GM18517 (cell line): ENCODE results near the gene DPP4.
A peak's percentile ranks its signal among the peaks of the same experiment; 100 is the strongest.
"Not testable (repeated sequence)": the region's sequence is repeated elsewhere in the genome, so short reads cannot be mapped to it uniquely, and the experiment has no call there.

ENCODE experiments used
- ATAC-seq: cut with Tn5 transposase; IDR thresholded peaks from one replicate; pipeline ENCODE4 v1.9.1; 2021; ENCODE audit warnings: mild to moderate bottlenecking, moderate library complexity; ENCODE audit not compliant: unreplicated experiment

The DPP4 gene

DNA sequence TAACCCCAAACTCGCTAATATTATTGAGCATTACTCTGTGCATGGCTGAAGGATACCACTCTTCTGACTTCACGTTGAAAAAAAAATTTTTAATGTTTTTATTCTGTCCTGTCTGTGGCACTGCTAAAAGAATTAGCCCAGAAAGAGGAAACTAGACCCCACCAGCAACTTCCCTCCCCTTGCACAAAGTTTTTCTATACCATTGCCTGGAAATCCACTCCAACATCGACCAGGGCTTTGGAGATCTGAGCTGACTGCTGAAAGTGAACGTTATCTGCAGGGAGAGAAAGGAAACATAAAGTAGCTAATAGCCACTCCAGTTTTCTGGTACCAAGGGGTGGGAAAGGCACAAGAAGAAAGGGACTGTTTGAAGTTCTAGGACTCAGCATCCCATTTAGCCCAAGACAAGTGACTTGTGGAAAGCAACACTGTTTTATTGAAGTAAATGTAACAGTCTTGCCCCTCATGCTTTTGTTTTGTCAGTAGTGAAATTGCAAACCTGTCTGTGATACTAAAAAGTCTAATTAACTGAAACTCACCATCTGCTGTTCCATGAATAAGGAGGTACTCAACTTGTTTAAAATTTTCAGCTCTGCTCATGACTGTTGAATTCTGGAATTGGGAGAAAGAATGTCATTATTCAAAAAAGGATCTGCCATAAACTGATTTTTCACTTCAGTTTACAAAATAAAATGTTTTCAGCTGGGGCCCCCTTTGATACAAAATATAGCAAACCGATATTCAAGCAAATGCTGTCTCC is 79.1 kb downstream of the DPP4 start:
- ATAC-seq, result no peak

DNA sequence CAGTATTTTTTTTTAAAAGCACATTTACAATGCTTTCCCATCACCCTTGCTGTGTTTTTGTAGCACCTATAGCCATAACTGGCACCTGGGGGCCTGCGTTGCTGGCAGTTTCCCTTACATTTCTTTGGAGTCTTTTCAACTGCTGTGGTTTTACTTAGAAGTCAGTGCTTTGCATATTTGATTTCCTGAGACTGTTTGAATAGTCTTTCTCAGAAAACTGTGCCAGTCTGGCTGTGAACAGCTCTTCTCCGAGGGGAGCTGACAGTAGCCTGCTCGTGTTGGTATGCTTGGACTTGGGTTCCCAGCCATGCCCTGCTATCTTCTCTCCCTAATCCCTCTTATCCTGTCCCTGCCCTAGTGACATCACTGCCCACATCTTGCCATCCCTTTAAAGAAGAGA is 81.5 kb downstream of the DPP4 start:
- ATAC-seq, result peak; percentile 85

DNA sequence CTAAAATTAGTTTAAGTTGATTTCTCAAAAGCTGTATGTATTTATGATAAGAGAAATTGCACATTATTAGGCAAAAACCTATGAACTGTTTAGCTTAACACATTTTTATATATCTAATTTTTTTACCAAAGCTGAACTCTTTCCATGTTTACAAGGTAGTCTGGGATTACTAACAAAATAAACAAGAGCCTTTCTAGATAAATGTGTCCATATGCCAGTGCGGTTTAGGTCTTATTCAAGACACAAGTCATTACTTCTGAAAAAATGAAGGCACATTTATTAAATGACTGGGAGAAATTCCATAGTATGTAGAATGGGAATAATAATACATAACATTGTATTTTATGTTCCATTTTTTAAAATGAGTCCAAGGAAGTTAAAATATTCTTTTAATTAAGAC is 82.0 kb downstream of the DPP4 start:
- no peak for ATAC-seq

DNA sequence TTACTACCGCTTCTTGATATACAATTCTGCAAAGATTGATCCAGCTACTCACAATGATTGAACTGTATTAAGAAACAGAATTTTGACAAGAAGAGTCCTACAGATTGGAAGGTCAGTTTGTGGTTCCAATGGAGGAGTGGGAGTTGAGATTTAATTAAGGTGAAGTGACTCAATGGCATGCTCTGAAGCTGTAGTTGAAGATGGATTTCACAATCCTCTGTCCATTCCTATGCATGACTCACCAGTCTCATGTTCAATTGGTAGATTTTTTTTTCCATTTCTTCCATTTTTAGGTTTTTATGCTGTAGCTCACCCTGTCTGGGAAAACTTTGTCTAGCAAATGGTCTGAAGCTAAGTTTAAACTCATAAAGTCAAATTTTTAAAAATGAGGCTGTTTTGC is 83.3 kb downstream of the DPP4 start:
- ATAC-seq, result no peak

DNA sequence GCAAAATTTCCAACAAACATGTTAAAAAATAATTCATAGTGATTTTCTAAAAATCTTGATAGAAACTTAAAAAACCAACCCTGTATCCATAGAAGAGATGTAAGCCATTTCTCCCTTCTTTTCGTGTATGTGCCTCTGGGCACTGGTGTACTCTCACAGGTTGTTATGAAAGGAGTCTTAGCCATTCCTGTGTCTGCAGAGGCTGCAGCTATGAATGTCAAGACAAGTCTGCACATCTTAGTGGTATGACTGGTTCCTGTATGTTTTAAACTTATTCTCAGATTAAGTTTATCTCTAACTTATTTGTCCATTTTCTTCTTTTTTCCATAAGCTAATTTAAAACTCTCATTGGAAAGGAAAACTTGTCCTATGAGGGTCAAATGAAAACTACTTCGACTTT is 84.0 kb downstream of the DPP4 start:
- no peak for ATAC-seq

DNA sequence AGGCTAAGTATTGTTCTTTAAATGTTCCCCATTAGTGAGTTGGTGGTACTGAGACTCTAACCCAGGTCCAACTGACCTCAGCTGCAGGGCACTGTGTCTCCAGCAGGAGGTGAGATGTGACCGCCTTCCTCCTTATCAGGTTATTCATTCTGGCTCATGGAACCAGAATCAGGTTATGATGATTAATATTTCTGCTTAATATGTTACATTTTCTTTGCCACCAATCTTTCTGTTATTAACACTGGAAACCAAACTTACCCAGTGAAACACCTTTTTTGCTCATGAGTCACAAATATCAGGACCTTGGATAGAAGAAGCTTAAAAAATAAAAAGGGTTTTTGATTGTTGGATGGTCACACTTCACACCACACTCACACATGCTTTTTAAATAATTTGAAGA is 85.4 kb downstream of the DPP4 start:
- ATAC-seq, result no peak

DNA sequence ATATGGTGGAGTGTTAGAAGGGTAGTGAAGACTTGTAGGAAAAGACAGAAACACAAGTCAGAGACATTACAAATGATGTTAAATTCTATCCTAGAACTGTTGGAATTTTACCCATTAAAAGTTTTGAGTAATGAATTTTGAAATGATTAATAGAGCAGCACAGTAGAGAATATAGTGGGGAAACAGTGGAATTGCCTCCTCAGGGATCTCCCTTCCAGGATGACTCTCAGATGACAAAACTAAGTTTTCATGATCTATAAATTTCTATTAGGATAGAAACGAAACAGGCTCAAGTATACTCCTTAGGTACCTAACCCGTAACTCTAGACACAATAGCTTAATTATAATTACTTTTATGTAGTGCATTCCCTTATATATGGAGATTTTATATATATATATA is 86.7 kb downstream of the DPP4 start:
- ATAC-seq, result no peak

DNA sequence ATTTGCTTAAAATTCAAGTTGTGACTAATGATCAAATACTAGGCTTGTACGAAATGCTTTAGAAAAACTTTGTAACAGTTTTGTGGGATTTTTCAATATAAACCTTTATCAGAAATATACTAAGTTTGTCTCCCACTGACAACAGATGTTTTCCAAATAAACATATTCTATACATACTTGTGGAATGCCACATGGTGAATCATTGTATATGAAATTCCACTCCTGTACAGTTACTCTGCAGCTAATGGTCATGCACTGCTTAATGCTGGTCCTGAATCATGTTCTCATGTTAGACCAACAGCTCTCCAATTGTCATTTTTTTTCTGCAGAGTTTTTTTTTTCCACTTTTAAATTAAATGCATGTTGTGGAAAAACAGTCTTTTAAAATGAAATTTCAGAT is 90.1 kb downstream of the DPP4 start:
- no peak for ATAC-seq

DNA sequence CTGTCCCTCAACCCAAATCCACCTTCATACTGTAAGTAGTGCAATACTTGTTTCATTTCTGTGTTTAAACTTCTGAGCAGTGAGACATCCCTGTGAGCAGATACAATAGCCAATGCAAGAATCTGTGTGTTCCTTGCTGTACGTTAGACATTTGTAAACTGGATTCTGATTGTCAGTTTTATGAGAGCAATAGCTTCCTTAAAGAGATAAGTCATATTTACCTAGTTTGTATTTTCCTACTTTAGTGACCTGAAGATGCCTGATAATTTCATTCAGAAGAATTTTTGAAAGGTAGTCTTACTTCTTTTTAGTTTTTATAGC is 90.7 kb downstream of the DPP4 start:
- ATAC-seq, result no peak

DNA sequence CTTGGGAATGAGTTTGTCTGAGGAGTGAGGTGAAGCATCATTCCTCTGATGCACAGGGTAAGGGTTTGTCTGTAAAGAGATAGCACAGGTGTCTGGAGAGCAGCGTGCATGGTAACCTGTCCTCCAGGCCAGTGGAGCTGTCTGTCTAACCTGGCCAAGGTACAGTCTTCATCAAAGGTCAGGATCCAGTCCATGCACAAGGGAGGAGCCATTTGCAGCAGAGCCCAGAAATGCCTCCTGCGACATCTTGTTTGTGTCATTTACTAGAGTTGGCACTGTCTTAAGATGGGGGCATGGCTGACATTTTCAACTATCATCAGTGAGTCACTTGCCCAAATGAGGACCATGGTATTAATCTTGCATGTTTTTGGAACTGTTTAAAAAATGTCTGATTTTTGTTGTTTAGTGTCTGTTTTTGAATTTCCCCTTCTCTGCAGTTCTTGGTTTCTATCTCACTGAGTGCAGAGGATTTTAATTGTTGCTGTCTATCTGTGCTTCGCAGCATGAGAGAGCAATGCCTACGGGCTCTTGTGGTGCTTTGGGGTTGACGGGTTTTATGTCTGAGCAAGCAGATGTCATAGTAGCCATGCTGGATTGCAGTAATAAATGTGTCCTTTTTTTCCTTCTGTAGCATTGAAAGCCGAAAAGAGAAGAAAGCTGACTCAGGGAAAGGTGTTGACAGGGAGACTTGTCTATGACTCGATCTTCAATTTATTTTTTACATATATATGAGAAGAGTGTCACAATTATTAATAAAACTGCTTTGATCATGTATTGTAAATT is 91.3 kb downstream of the DPP4 start:
- ATAC-seq, result no peak

DNA sequence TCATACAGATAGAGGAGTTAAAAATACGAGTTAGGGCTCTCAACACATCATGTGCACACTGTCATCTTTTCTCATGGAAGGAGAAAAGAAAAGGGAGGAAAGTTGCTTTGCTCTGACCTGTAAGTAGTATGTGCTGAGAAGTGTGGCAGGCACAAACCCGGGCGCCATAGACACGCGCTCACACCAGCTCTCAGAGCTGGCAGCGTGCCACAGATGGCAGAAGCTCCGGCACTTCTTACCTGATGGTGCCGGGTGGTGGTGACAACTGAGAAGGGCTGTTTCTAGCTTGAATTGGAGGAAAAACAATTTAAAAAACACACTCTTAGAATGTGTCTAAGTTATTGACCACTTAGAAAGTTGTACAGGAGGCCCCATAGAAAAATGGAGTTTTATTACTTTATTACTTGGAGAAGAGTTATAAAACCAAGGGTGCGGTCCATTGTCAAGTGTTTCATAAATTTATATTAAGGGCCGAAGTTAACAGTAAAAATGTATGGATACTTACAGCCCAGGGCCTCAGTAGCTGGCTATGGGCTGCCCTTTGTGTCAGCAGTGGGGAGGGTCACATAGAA is 92.2 kb downstream of the DPP4 start:
- no peak for ATAC-seq

DNA sequence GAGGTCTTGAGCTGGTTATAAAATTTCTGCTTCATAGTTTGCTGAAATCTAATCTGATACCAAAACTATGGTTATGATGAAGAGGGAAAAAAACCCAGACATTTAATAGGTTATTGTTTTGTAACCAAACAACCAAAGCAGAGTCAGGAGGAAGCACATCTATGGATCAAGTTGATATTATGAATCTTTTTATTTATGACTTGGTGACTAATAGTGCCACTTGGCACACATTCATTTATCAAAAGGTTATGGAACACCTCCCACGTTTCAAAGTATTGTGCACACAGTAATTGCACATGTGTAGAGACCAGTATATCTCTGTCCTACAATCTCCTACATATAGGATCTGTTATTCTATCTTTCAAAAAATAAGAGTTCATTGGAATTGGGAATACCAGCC is 93.0 kb downstream of the DPP4 start:
- ATAC-seq, result no peak

DNA sequence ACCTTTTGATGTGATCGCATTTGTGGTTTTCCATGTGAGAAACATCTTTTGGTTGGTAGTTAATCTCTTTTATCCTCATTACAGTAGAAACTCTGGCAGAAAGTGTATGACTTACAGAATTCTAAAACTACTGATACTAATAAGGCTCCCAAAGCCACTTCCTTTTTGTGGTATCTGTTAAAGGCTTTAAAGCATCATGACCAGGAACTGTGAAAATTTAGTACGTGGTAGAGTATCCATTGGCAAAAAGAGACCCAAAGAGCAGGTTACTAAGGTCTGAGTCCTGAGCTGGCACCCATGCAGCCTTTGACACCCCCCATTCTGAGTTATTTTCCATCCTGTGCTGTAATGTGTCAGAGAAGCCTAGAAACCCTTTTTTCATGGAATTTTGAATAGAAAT is 94.5 kb downstream of the DPP4 start:
- ATAC-seq, result no peak

DNA sequence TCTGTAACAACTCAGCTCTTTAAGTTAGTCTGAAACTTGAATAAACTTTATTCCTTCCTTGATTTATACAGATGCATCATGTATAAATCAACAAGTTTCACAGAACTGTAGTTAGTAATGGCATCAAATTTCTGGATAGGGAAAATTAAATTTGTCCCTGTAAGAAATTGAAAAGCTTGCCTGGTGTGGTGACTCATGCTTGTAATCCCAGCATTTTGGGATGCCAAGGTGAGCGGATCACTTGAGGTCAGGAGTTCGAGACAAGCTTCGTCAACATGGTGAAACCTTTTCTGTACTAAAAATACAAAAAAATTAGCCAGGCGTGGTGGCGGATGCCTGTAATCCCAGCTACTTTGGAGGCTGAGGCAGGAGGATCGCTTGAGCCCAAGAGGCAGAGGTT is 96.1 kb downstream of the DPP4 start:
- not testable (repeated sequence) for ATAC-seq

DNA sequence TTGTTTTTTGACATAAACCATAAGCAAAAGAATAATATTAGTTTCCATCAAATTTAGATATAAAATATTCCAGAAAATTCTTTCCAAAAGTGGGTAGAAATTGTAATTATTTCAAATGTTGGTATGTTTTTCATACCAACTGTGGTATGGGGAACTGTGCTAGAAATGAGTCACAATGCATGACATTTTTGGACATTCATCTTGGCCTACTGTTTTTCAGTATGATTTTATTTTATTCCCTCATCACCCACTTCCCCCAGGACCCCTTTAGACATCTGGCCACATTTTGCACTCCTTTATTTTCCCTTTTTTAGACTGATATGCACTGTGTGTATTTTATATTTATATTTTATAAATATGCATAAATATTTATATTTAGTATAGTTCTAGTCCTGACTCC is 97.1 kb downstream of the DPP4 start:
- no peak for ATAC-seq

DNA sequence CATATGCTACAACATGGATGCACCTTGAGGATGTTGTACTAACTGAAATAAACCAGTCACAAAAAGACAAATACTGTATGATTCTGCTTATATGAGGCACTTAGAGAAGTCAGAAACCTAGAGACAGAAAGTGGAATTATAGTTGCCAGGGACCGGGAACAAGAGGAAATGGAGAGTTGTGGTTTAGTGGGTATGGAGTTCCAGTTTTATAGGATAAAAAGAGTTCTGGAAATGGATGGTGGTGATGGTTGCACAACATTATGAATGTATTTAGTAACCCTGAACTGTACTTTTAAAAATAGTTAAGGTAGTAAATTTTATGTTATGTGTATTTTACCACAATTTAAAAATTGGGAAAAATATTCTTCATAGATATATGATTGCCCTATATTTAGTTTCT is 97.7 kb downstream of the DPP4 start:
- ATAC-seq, result no peak

DNA sequence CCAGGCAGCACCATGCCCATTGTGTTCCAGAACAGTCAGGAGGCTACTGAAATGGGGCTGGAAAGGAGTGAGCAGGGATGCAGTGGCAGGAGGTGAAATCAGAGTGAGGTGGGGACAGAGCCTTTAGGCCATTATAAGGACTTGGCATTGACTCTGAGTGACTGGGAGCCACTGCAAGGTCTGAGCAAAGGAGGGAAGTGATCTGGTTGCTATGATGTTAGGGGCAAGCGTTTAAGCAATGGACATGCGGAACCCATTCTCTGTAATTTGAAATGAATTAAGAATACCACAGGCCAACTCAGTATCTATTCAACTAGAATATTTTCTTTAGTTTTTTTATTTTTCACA is 98.2 kb downstream of the DPP4 start:
- ATAC-seq, result no peak

DNA sequence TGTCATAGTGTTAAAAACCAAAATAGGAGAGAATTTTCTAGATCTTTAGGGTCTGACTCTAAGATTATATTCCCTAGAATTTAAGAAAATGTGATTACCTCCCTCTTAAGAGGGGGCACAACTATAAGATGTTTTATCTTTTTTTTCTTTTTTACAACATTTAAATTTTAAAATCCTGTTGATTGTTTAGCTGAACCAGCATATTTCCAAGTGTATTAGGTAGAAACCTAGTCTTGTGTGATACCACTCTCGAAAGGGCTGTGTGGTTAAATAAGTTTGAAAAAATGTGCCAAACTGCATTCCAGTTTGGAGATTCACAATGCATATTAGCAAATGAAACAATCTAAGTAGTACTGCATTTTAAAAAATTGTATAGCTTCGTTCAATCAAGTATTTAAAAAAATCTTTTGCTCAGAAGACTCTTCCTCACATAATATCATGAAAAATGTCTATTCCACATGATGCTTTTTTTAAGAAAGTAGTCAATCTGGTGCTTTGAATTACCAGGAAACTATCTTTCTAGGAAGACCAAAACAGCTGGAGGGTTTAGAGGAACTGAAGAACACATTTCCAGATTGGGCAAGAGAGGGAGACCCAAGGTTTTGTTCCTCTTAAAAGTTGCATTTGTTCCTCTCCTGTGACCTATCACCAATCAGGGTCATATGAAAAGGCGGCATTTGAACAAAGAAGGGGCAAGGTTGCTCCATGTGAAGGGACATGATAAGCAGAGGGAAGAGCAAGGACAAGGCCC is 98.8 kb downstream of the DPP4 start:
- ATAC-seq, result no peak

DNA sequence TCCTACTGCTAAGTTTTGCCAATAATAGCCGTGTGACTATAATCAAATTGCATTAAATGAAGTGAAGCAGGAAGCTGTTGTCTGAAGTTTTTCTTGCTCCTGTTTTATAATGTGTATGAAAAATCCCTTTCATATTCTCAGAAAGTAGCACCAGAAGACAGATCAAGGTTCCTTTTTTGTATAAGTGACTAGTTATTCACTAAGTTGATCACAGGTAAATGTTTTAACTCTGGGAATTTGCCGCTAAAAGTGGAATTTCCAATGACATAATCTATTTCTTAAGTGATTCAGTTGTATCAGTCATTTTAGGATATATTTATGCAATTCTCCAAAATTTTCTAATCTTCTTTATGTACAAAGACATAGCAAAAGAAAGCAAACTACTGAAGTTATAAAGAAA is 99.6 kb downstream of the DPP4 start:
- no peak for ATAC-seq

DNA sequence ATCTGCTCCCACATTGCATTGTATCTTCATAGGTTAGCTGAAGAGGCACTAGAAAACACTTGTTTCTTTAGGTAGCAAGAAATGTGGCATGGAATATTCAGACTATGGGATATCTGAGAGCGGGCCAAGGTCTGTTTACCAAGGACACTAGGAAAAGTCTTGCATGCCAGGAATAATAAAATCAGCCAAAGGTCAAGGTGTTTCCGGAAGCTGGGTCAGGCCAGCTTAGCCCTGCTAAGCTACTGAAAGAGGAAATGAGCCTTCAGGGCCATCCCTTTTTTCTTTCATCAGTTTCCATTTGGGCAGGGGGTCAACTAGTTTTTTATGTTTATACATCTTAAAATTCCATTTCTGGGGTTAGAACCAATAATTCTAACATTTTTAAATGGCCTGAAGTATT is 101.1 kb downstream of the DPP4 start:
- no peak for ATAC-seq

DNA sequence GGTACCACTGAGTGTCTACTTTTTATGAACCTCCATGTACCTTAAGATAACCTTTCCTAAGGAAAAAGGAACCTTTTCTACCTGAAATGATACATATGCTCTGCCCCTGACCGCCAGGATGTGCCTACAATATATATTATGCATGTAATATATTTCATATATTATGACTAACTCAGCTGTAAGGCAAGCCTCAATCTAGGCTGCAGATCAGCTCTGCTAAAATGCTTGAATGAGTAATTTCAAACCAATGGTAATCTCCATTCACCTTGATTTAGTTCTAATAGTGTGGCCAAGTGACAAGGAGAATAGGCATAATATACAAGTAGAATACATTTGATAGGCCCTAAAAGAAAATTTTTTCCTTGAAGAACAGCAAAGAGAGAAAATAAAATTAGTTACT is 101.8 kb downstream of the DPP4 start:
- ATAC-seq, result no peak

DNA sequence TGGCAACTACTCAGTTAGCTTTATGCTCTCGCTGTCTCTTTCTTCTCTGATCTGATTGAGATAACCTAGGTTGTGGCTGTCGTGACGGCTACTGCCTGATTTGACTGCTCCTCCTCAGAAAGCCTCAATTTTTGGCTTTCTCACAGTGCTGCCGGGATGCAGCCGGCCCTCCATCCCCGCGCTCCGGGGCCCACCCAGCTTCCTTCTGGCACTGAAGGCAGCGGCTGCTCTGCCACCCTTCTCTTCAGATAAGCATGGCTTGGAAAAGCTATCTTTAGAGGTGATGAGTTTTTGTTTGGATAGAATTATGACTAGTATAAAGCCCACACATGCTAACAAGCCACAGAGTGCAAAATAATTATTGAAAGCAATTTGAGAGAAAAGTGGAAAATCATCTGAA is 102.5 kb downstream of the DPP4 start:
- ATAC-seq, result no peak
